ENCODE data around the gene BUB1B.

BUB1B gene

GRCh38 chr15:40269604-40270003 lies 108.7 kb downstream of the BUB1B start:
- no peaks in the 10 kb centered on the region for H3K79me2 ChIP-seq (ENCODE audit: low read length)
- H3K9me3 ChIP-seq (ENCODE audit: insufficient read depth, low read length) = no peaks in the 10 kb centered on the region
- no peak overlapping the region for H3K9ac ChIP-seq (ENCODE audit: low read length)
- H3K27me3 ChIP-seq (ENCODE audit: low read depth, low read length) = no peaks in the 10 kb centered on the region
- H4K20me1 ChIP-seq (ENCODE audit: insufficient read depth, low read length) = no peaks in the 10 kb centered on the region
- no peak for TF ChIP-seq CTCF (IDR thresholded peaks at IDR 0.05; ENCODE audit: low read depth, low read length)
- no peak for TF ChIP-seq EZH2phosphoT487 (IDR thresholded peaks at IDR 0.05; ENCODE audit: low read depth)
- peaks cover 6% of the 10 kb centered on the region; the same call in 1 of the 2 replicates for H3K4me1 ChIP-seq (ENCODE audit: low read length)
- H2AFZ ChIP-seq (ENCODE audit: low read depth, low read length) = no peak overlapping the region
- H3K27ac ChIP-seq (ENCODE audit: low read length) = no peak overlapping the region
- H3K4me2 ChIP-seq (ENCODE audit: low read length) = no peak overlapping the region
- no peaks in the 10 kb centered on the region for H3K36me3 ChIP-seq (replicated peaks; ENCODE audit: low read depth, low read length)
- no peak overlapping the region for H3K4me3 ChIP-seq (ENCODE audit: low read length)

- Histone ChIP-seq H3K4me3 (ENCODE audit: low read length) (no peak overlapping the region), H3K4me1 (ENCODE audit: low read length) (peaks cover 8% of the 10 kb centered on the region; the same call in 1 of the 2 replicates), H3K79me2 (ENCODE audit: low read length) (no peaks in the 10 kb centered on the region), H3K9me3 (ENCODE audit: insufficient read depth, low read length) (no peaks in the 10 kb centered on the region), H4K20me1 (ENCODE audit: insufficient read depth, low read length) (no peaks in the 10 kb centered on the region), H3K27me3 (ENCODE audit: low read depth, low read length) (no peaks in the 10 kb centered on the region), H3K4me2 (ENCODE audit: low read length) (no peak overlapping the region), H3K27ac (ENCODE audit: low read length) (no peak overlapping the region), H2AFZ (ENCODE audit: low read depth, low read length) (no peak overlapping the region), H3K9ac (ENCODE audit: low read length) (no peak overlapping the region), H3K36me3 (replicated peaks; ENCODE audit: low read depth, low read length) (no peaks in the 10 kb centered on the region)
- TF ChIP-seq EZH2phosphoT487 (IDR thresholded peaks at IDR 0.05; ENCODE audit: low read depth) (no peak), CTCF (IDR thresholded peaks at IDR 0.05; ENCODE audit: low read depth, low read length) (no peak)
Measured at GRCh38 chr15:40270246-40270995, 109.6 kb downstream of the BUB1B start.
